ENCODE data around the gene AGMO.

The AGMO gene

GRCh38 chr7:15580604-15581351, 19.0 kb upstream of the AGMO start:
- Histone ChIP-seq H3K27me3 (no peaks in the 10 kb centered on the region), H3K27ac (no peak overlapping the region), H3K9me3 (no peaks in the 10 kb centered on the region), H3K36me3 (no peaks in the 10 kb centered on the region), H3K4me1 (ENCODE audit: control insufficient read depth in 1 of 2, insufficient read depth in 1 of 2, low read depth in 1 of 2, low read length in 1 of 2) (no peaks in the 10 kb centered on the region), H3K4me3 (ENCODE audit: low read depth in 1 of 2, low read length in 1 of 2) (no peak overlapping the region)
- no peak for TF ChIP-seq CTCF (IDR thresholded peaks at IDR 0.05)

GRCh38 chr7:15577600-15577999, 15.8 kb upstream of the AGMO start:
- Histone ChIP-seq H3K27ac (no peak overlapping the region), H3K36me3 (no peaks in the 10 kb centered on the region), H3K4me3 (ENCODE audit: low read depth in 1 of 2, low read length in 1 of 2) (no peak overlapping the region), H3K9me3 (no peaks in the 10 kb centered on the region), H3K4me1 (ENCODE audit: control insufficient read depth in 1 of 2, insufficient read depth in 1 of 2, low read depth in 1 of 2, low read length in 1 of 2) (no peaks in the 10 kb centered on the region), H3K27me3 (no peaks in the 10 kb centered on the region)
- TF ChIP-seq CTCF (IDR thresholded peaks at IDR 0.05): no peak

GRCh38 chr7:15571301-15571878, 9.6 kb upstream of the AGMO start:
- no peaks in the 10 kb centered on the region for H3K36me3 ChIP-seq
- no peaks in the 10 kb centered on the region for H3K4me1 ChIP-seq (ENCODE audit: control insufficient read depth in 1 of 2, insufficient read depth in 1 of 2, low read depth in 1 of 2, low read length in 1 of 2)
- TF ChIP-seq CTCF (IDR thresholded peaks at IDR 0.05): no peak
- H3K27me3 ChIP-seq: no peaks in the 10 kb centered on the region
- H3K9me3 ChIP-seq: no peaks in the 10 kb centered on the region
- H3K27ac ChIP-seq: no peak overlapping the region
- H3K4me3 ChIP-seq (ENCODE audit: low read depth in 1 of 2, low read length in 1 of 2): no peak overlapping the region

GRCh38 chr7:15567652-15568051, 5.8 kb upstream of the AGMO start:
- no peak overlapping the region for H3K27ac ChIP-seq
- H3K9me3 ChIP-seq: no peaks in the 10 kb centered on the region
- H3K27me3 ChIP-seq: no peaks in the 10 kb centered on the region
- no peaks in the 10 kb centered on the region for H3K4me1 ChIP-seq (ENCODE audit: control insufficient read depth in 1 of 2, insufficient read depth in 1 of 2, low read depth in 1 of 2, low read length in 1 of 2)
- no peaks in the 10 kb centered on the region for H3K36me3 ChIP-seq
- TF ChIP-seq CTCF (IDR thresholded peaks at IDR 0.05): no peak
- no peak overlapping the region for H3K4me3 ChIP-seq (ENCODE audit: low read depth in 1 of 2, low read length in 1 of 2)

GRCh38 chr7:15567036-15567435, 5.2 kb upstream of the AGMO start:
- no peak for TF ChIP-seq CTCF (IDR thresholded peaks at IDR 0.05)
- no peak overlapping the region for H3K27ac ChIP-seq
- H3K27me3 ChIP-seq: no peaks in the 10 kb centered on the region
- no peaks in the 10 kb centered on the region for H3K9me3 ChIP-seq
- H3K36me3 ChIP-seq: no peaks in the 10 kb centered on the region
- no peaks in the 10 kb centered on the region for H3K4me1 ChIP-seq (ENCODE audit: control insufficient read depth in 1 of 2, insufficient read depth in 1 of 2, low read depth in 1 of 2, low read length in 1 of 2)
- H3K4me3 ChIP-seq (ENCODE audit: low read depth in 1 of 2, low read length in 1 of 2): no peak overlapping the region

Data from neutrophil (primary cell).